SK-N-SH (cell line): ENCODE data around the gene OCEL1.

ENCODE experiments used
- CTCF ChIP-seq: fragments of 200-600 bp; sonication (generic); IDR thresholded peaks from 2 replicates; pipeline ENCODE4 v1.6.1; 2017; ENCODE audit warnings: antibody characterized with exemption, mild to moderate bottlenecking, moderate library complexity
- FOXM1 ChIP-seq: IDR thresholded peaks from 2 replicates; pipeline ENCODE4 v1.4.0; 2012; ENCODE audit warnings: low read depth, mild to moderate bottlenecking
- GABPA ChIP-seq: IDR thresholded peaks from 2 replicates; pipeline ENCODE4 v1.4.0; 2012; ENCODE audit warnings: low read depth, mild to moderate bottlenecking
- GATA2 ChIP-seq: sonication (generic); formaldehyde crosslinking; IDR thresholded peaks from 2 replicates; pipeline ENCODE4 v1.5.0; 2020; ENCODE audit warnings: mild to moderate bottlenecking, missing genetic modification reagents
- MAX ChIP-seq: IDR thresholded peaks from 2 replicates; pipeline ENCODE4 v1.4.0; 2012; ENCODE audit warnings: low read depth
- MEF2A ChIP-seq: IDR thresholded peaks from 2 replicates; pipeline ENCODE4 v1.4.0; 2012; ENCODE audit warnings: low read depth, borderline replicate concordance
- MXI1 ChIP-seq: IDR thresholded peaks from 2 replicates; pipeline ENCODE4 v1.6.1; 2012; ENCODE audit warnings: mild to moderate bottlenecking, low read depth, low read length, improper control_type of control experiment
- POLR2AphosphoS5 ChIP-seq: IDR thresholded peaks from 2 replicates; pipeline ENCODE4 v1.6.1; 2012; ENCODE audit warnings: low read depth, low read length
- RFX5 ChIP-seq: IDR thresholded peaks from 2 replicates; pipeline ENCODE4 v1.6.1; 2012; ENCODE audit warnings: mild to moderate bottlenecking, improper control_type of control experiment, low read length
- SMC3 ChIP-seq: IDR thresholded peaks from 2 replicates; pipeline ENCODE4 v1.6.1; 2012; ENCODE audit warnings: low read depth, low read length, improper control_type of control experiment
- TEAD4 ChIP-seq: IDR thresholded peaks from 2 replicates; pipeline ENCODE4 v1.4.0; 2012; ENCODE audit warnings: mild to moderate bottlenecking, borderline replicate concordance; ENCODE audit not compliant: insufficient read depth
- YY1 ChIP-seq: IDR thresholded peaks from 2 replicates; pipeline ENCODE4 v1.4.0; 2012; ENCODE audit warnings: low read depth, mild to moderate bottlenecking
- TF ChIP-seq, protein P1 (sequence below): fragments of 150-350 bp; IDR thresholded peaks from 2 replicates; pipeline ENCODE4 v1.6.1; 2016; ENCODE audit warnings: mild to moderate bottlenecking, low read depth, low read length

DNA sequence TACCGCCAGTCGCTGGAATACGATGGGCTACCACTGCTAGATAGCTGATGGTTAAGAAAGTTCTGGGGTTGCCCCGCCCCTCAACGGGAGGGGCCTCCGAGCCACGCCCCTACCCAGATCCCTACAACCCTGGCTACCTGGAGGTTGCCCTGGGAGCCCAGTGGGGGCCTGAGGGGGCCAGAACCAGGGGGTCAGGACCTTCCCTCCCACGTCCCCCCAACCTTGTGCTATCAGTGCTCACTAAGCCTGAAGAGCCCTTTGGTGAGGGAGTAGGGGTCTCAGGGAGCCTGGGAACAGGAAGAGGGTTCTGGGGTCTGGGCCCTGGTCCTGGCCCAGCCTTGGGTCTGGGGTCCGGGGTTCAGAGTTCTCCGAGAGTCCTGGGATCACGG lies 8.9 kb downstream of the OCEL1 start:
- no peak for TF ChIP-seq POLR2AphosphoS5
- no peak for TF ChIP-seq CTCF
- TF ChIP-seq TEAD4: no peak
- no peak for TF ChIP-seq GATA2 (CRISPR knock-in tag)
- no peak for TF ChIP-seq FOXM1
- TF ChIP-seq GABPA: no peak
- TF ChIP-seq, protein P1, sequence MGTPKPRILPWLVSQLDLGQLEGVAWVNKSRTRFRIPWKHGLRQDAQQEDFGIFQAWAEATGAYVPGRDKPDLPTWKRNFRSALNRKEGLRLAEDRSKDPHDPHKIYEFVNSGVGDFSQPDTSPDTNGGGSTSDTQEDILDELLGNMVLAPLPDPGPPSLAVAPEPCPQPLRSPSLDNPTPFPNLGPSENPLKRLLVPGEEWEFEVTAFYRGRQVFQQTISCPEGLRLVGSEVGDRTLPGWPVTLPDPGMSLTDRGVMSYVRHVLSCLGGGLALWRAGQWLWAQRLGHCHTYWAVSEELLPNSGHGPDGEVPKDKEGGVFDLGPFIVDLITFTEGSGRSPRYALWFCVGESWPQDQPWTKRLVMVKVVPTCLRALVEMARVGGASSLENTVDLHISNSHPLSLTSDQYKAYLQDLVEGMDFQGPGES: no peak
- TF ChIP-seq MAX: no peak; the same call in 1 of the 2 replicates
- TF ChIP-seq MXI1: no peak
- TF ChIP-seq RFX5: no peak
- TF ChIP-seq MEF2A: no peak
- TF ChIP-seq SMC3: no peak
- TF ChIP-seq YY1: no peak
